AG04450 (cell line): ENCODE results near the gene GALM. TPM values are rescaled to one million over a fixed set of nuclear protein-coding genes. Genes with fewer than 3 reads are reported as not detected.

ENCODE experiments used
- CTCF ChIA-PET: fragments of 300-600, 350-600 bp; formaldehyde crosslinking; extraction: SDS; loops from one replicate; lab custom pipeline; 2022; ENCODE audit warnings: antibody characterized with exemption, inconsistent platforms; lab: Charles Lee
- POLR2A ChIA-PET: fragments of 350-600 bp; formaldehyde crosslinking; extraction: SDS; loops from one replicate; lab custom pipeline; 2021; ENCODE audit warnings: antibody characterized with exemption, inconsistent platforms; lab: Yijun Ruan, JAX
- DNase-seq: peaks from one replicate; pipeline ENCODE4 v3.0.0-alpha.2; 2011; ENCODE audit warnings: low read depth, low spot score
- H3K27ac ChIP-seq: one replicate; pipeline ENCODE4 v1.5.1; 2012; ENCODE audit warnings: low read depth, low read length, control low read depth
- H3K27me3 ChIP-seq: one replicate; pipeline ENCODE4 v1.6.0; 2012; ENCODE audit warnings: low read length; ENCODE audit not compliant: control insufficient read depth, insufficient read depth
- H3K4me3 ChIP-seq: 2 replicates; pipeline ENCODE4 v1.5.1; 2011; ENCODE audit warnings: mild to moderate bottlenecking, low read depth, low read length, control low read depth
- H3K9me3 ChIP-seq: 2 replicates; pipeline ENCODE4 v1.5.1; 2012; ENCODE audit warnings: low read length; ENCODE audit not compliant: control insufficient read depth, insufficient read depth
- polyA plus RNA-seq: library from polyadenylated mRNA; depleted of rRNA; stranded (reverse); fragments of >200 nt; gene quantifications from 2 replicates; pipeline ENCODE4 v1.2.3, GENCODE V29; 2011
- TF ChIP-seq, protein P1 (sequence below): IDR thresholded peaks from 2 replicates; pipeline ENCODE4 v1.5.1; 2011; ENCODE audit warnings: low read depth, low read length, control low read depth, inconsistent platforms

GALM gene
- polyA plus RNA-seq, 1 experiment = 19.0 TPM

GRCh38 chr2:38668092-38668491 is 2.2 kb downstream of the GALM start:
- ChIA-PET POLR2A (interaction anchor here (0.6 kb wide), 1 partner anchor 48 kb away, joined by 5 read pairs; no protein-coding TSS in a partner anchor), CTCF (no interaction called here)
- TF ChIP-seq, protein P1, sequence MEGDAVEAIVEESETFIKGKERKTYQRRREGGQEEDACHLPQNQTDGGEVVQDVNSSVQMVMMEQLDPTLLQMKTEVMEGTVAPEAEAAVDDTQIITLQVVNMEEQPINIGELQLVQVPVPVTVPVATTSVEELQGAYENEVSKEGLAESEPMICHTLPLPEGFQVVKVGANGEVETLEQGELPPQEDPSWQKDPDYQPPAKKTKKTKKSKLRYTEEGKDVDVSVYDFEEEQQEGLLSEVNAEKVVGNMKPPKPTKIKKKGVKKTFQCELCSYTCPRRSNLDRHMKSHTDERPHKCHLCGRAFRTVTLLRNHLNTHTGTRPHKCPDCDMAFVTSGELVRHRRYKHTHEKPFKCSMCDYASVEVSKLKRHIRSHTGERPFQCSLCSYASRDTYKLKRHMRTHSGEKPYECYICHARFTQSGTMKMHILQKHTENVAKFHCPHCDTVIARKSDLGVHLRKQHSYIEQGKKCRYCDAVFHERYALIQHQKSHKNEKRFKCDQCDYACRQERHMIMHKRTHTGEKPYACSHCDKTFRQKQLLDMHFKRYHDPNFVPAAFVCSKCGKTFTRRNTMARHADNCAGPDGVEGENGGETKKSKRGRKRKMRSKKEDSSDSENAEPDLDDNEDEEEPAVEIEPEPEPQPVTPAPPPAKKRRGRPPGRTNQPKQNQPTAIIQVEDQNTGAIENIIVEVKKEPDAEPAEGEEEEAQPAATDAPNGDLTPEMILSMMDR = no peak
- no peaks in the 10 kb centered on the region for H3K27me3 ChIP-seq
- no peak for DNase-seq
- no peak overlapping the region for H3K27ac ChIP-seq
- H3K9me3 ChIP-seq = no peaks in the 10 kb centered on the region; the same call in 1 of the 2 replicates
- H3K4me3 ChIP-seq = no peak overlapping the region

- TF ChIP-seq, protein P1 = no peak
- Histone ChIP-seq H3K27me3 (no peaks in the 10 kb centered on the region), H3K9me3 (no peaks in the 10 kb centered on the region; the same call in 1 of the 2 replicates), H3K27ac (no peak overlapping the region), H3K4me3 (no peak overlapping the region)
- DNase-seq = no peak
- ChIA-PET CTCF (no interaction called here), POLR2A (no interaction called here)
Observed at GRCh38 chr2:38668779-38669479, 3.0 kb downstream of the GALM start.

DNA sequence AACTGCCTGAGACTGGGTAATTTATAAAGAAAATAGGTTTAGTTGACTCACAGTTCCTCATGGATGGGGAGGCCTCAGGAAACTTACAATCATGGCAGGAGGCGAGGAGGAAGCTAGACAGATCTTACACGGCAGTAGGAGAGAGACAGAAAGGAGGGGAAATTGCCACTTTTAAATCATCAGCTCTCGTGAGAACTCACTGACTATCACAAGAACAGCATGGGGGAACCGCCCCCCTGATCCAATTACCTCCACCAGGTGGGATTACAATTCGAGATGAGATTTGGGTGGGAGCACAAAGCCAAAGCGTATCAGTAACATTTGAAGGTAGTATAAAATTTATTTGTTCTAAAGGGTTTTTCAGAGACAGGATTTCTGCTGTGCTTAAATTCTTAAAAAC is 5.4 kb downstream of the GALM start:
- Histone ChIP-seq H3K27me3 (no peaks in the 10 kb centered on the region), H3K9me3 (no peaks in the 10 kb centered on the region), H3K4me3 (no peak overlapping the region), H3K27ac (no peak overlapping the region)
- CTCF ChIA-PET = no interaction called here
- TF ChIP-seq, protein P1 = no peak
- POLR2A ChIA-PET = no interaction called here
- no peak for DNase-seq

GRCh38 chr2:38671946-38672345 is 6.0 kb downstream of the GALM start:
- ChIA-PET CTCF (no interaction called here), POLR2A (no interaction called here)
- no peak overlapping the region for H3K27ac ChIP-seq
- no peaks in the 10 kb centered on the region for H3K27me3 ChIP-seq
- no peak overlapping the region for H3K4me3 ChIP-seq
- TF ChIP-seq, protein P1 = no peak
- DNase-seq = no peak
- H3K9me3 ChIP-seq = no peaks in the 10 kb centered on the region
